ENCODE data around the gene HTR7. TPM values are rescaled to one million over a fixed set of nuclear protein-coding genes. Genes with fewer than 3 reads are reported as not detected.
A peak's percentile ranks its signal among the peaks of the same experiment; 100 is the strongest.

HTR7 gene
- total and polyA plus RNA-seq, 9 of the 15 experiments (the other 6 are each of a cell fraction or from before 2014, with no cell fraction given) = 0.07 to 0.33 (median 0.18) TPM

DNA sequence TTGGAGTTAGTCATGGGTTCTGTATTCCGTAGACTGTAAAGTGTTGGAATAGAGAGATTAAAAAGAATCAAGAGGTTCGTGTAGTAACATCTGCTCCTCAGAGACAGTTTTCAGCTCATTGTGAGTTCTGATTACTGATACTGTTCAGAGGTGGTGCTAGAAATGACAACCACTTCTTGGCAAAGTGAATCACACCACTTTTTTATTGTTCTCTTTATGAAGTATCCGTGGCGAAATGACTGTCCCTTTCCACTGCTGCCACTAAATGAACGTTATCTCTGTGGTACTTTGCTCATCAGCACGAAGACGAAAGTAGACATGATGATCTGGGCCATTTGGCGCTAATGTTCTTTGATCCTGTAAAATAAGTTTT, 14.8 kb upstream of the HTR7 start:
- peaks cover 31% of the 10 kb centered on the region; the same call in 2 of the 3 replicates for H3K36me3 ChIP-seq (ENCODE audit: control insufficient read depth, insufficient read depth, low read length)
- H2AFZ ChIP-seq (ENCODE audit: low read depth, low read length) = peak overlapping the region; percentile 99; the same call in 1 of the 2 replicates
- H3K27me3 ChIP-seq (ENCODE audit: control insufficient read depth in 2 of 2, insufficient read depth in 2 of 2, low read length in 2 of 2) = no peaks in the 10 kb centered on the region
- DNase-seq (ENCODE audit: extremely low read depth in 1 of 4, low spot score in 3 of 4) (peak in 2 of 4 experiments; percentile 6 to 8), ATAC-seq (no peak), FAIRE-seq (peak; percentile 49)
- in situ Hi-C loops (cut with MboI) = loop anchor here (25.0 kb wide), 1 partner anchor 1435 kb away; no protein-coding TSS in a partner anchor
- peak overlapping the region; percentile 90 for H3K4me2 ChIP-seq (ENCODE audit: insufficient read depth, low read length)
- no peaks in the 10 kb centered on the region for H3K9me1 ChIP-seq (ENCODE audit: control insufficient read depth, insufficient read depth, low read length)
- WGBS (ENCODE audit: insufficient coverage, low coverage, missing lambda C conversion rate) = 4% methylated on average over 8 of the region's 8 CpGs
- no peaks in the 10 kb centered on the region for H3K9me3 ChIP-seq (replicated peaks; ENCODE audit: control insufficient read depth, insufficient read depth, low read depth, low read length)
- CTCF ChIA-PET (ENCODE audit: low intra/inter-chr PET ratio) = no interaction called here
- H3K4me3 ChIP-seq = peak overlapping the region; percentile 95
- intact Hi-C loops (cut with micrococcal nuclease) = no loop called here
- POLR2A ChIA-PET = no interaction called here
- TSS peak; percentile 63 for BruUV-seq (replicated peaks)
- peaks cover 30% of the 10 kb centered on the region for H3K79me2 ChIP-seq (ENCODE audit: control insufficient read depth, insufficient read depth, low read length)
- H4K20me1 ChIP-seq (replicated peaks; ENCODE audit: control insufficient read depth, insufficient read depth, low read length) = no peaks in the 10 kb centered on the region
- peak overlapping the region; percentile 71; the same call in 2 of the 3 replicates for H3K27ac ChIP-seq (ENCODE audit: extremely low read depth, low read depth, low read length)
- H3K4me1 ChIP-seq (replicated peaks in 1 of 2; ENCODE audit: control insufficient read depth in 2 of 2, insufficient read depth in 2 of 2, low read length in 2 of 2) = peaks cover 0 to 7% of the 10 kb centered on the region in 2 experiments; a peak in 1 of 5 replicates
- peak overlapping the region; percentile 81 to 94 for H3K9ac ChIP-seq (ENCODE audit: insufficient read depth in 1 of 2, low read depth in 2 of 2, low read length in 2 of 2)
- TF ChIP-seq, protein P1, sequence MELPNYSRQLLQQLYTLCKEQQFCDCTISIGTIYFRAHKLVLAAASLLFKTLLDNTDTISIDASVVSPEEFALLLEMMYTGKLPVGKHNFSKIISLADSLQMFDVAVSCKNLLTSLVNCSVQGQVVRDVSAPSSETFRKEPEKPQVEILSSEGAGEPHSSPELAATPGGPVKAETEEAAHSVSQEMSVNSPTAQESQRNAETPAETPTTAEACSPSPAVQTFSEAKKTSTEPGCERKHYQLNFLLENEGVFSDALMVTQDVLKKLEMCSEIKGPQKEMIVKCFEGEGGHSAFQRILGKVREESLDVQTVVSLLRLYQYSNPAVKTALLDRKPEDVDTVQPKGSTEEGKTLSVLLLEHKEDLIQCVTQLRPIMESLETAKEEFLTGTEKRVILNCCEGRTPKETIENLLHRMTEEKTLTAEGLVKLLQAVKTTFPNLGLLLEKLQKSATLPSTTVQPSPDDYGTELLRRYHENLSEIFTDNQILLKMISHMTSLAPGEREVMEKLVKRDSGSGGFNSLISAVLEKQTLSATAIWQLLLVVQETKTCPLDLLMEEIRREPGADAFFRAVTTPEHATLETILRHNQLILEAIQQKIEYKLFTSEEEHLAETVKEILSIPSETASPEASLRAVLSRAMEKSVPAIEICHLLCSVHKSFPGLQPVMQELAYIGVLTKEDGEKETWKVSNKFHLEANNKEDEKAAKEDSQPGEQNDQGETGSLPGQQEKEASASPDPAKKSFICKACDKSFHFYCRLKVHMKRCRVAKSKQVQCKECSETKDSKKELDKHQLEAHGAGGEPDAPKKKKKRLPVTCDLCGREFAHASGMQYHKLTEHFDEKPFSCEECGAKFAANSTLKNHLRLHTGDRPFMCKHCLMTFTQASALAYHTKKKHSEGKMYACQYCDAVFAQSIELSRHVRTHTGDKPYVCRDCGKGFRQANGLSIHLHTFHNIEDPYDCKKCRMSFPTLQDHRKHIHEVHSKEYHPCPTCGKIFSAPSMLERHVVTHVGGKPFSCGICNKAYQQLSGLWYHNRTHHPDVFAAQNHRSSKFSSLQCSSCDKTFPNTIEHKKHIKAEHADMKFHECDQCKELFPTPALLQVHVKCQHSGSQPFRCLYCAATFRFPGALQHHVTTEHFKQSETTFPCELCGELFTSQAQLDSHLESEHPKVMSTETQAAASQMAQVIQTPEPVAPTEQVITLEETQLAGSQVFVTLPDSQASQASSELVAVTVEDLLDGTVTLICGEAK (IDR thresholded peaks at IDR 0.05) = no peak
- TF ChIP-seq, protein P1 (CRISPR knock-in tag; IDR thresholded peaks at IDR 0.05) = no peak
- TF ChIP-seq PRPF4 (IDR thresholded peaks at IDR 0.05; ENCODE audit: insufficient read depth, low read depth, low read length, poor library complexity, severe bottlenecking) = no peak
- TF ChIP-seq, protein P2, sequence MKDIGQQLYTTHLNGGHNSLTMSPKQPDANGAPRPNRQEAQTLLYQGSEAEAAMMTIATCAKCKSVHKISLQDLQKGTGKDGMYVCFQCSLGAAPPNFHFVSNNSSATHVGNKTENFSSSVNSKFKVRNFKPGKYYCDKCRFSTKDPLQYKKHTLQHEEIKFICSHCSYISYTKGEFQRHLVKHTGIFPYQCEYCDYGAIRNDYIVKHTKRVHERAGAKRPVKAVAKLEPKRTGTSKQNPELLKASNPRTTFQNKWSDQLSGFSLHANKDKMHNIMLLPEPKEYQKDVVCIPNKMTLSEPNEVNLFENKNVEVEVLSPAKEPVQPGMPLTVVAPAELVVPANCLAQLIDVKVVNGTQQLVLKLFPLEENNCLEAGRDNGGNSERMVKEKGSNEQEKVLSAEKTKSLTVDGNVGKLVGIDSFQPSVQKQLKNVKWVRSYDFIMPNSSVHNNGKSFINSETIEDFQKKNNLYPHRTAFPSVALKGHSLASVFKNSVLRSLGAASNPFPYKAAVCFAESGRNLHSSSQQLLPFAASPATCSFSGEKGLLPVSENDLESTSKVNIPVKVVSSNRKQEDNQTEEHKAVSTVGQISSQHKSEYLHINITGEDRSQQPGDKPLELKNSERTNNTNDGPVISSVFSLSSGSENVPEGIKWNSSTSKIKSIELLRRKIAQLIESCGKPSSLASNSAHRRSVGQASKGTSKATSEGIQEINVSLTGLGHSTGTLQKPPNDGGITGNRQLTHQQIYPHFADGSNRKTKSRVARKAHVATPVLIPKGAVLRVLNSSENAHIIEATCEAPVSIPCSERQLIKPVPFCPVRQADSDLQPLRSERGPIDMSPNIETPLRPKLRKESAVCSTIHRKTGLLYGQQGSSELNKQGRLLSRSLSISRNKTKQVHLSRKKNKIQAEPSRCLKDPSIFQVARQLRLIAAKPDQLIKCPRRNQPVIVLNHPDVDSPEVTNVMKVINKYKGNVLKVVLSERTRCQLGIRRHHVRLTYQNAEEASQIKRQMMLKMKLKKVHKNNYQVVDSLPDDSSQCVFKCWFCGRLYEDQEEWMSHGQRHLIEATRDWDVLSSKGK (CRISPR knock-in tag; IDR thresholded peaks at IDR 0.05) = no peak
- no peak for TF ChIP-seq ZNF311 (CRISPR knock-in tag; IDR thresholded peaks at IDR 0.05)
- TF ChIP-seq, protein P3, sequence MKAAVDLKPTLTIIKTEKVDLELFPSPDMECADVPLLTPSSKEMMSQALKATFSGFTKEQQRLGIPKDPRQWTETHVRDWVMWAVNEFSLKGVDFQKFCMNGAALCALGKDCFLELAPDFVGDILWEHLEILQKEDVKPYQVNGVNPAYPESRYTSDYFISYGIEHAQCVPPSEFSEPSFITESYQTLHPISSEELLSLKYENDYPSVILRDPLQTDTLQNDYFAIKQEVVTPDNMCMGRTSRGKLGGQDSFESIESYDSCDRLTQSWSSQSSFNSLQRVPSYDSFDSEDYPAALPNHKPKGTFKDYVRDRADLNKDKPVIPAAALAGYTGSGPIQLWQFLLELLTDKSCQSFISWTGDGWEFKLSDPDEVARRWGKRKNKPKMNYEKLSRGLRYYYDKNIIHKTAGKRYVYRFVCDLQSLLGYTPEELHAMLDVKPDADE (conservative IDR thresholded peaks at IDR 0.05; ENCODE audit: control insufficient read depth, low read depth, low read length) = no peak

Measured in K562 (cell line).